K562 (cell line): ENCODE data around the gene PIN1. TPM values are rescaled to one million over a fixed set of nuclear protein-coding genes. Genes with fewer than 3 reads are reported as not detected.

ENCODE experiments used
- ATAC-seq: fragments of 200-7000 bp; cut with Tn5 transposase; 3 replicates; pipeline ENCODE4 v1.9.1; 2020; ENCODE audit warnings: moderate library complexity
- BruUV-seq: library from RNA; stranded (reverse); fragments of 400-500 nt; replicated peaks from 2 replicates; lab custom pipeline; 2021; lab: Mats Ljungman, UMichigan
- CTCF ChIA-PET: fragments of 300-600 bp; formaldehyde crosslinking; extraction: SDS; loops from one replicate; lab custom pipeline; 2021; ENCODE audit warnings: low intra/inter-chr PET ratio; lab: Yijun Ruan, JAX
- POLR2A ChIA-PET: fragments of 300-600, 350-650 bp; sonication (Branson Sonifier 250); formaldehyde crosslinking; extraction: SDS; loops from one replicate; lab custom pipeline; 2021; ENCODE audit warnings: antibody characterized with exemption, inconsistent platforms; lab: Yijun Ruan, JAX
- DNase-seq, 4 experiments: peaks; one replicate each; pipeline versions ENCODE4 v3.0.0 to v3.0.0-alpha.2; 2011 to 2018; ENCODE audit warnings: low spot score in 3 of 4, mixed read lengths in 3 of 4; ENCODE audit errors: extremely low read depth in 1 of 4
- FAIRE-seq: peaks from 2 replicates; lab custom pipeline; 2011; peaks lifted over from hg19 to GRCh38; lab: Jason Lieb, UNC
- H2AFZ ChIP-seq: 2 replicates; pipeline ENCODE4 v1.6.0; 2011; ENCODE audit warnings: low read depth, low read length, control low read depth, inconsistent platforms
- H3K27ac ChIP-seq: fragments of 200-600 bp; 3 replicates; pipeline ENCODE4 v1.8.0; 2011; ENCODE audit warnings: low read depth, mild to moderate bottlenecking, control low read depth, inconsistent platforms, low read length, moderate library complexity, mixed read lengths; ENCODE audit errors: extremely low read depth
- H3K27me3 ChIP-seq, 2 experiments: fragments of 300-600 bp in 1 of 2; 2 replicates in 1 of 2; 3 replicates in 1 of 2; pipeline versions ENCODE4 v1.6.0 to v1.8.0; 2011; ENCODE audit warnings: inconsistent platforms in 2 of 2, low read length in 2 of 2, mild to moderate bottlenecking in 1 of 2, mixed read lengths in 1 of 2, moderate library complexity in 1 of 2; ENCODE audit not compliant: control insufficient read depth in 2 of 2, insufficient read depth in 2 of 2
- H3K36me3 ChIP-seq: fragments of 300-600 bp; 3 replicates; pipeline ENCODE4 v1.8.0; 2011; ENCODE audit warnings: mild to moderate bottlenecking, low read length, inconsistent platforms; ENCODE audit not compliant: control insufficient read depth, insufficient read depth
- H3K4me1 ChIP-seq, 2 experiments: fragments of 200-600 bp in 1 of 2; replicated peaks in 1 of 2; 2 replicates in 1 of 2; 3 replicates in 1 of 2; pipeline versions ENCODE4 v1.5.1 to v1.8.0; 2011; ENCODE audit warnings: inconsistent platforms in 2 of 2, low read length in 2 of 2, mild to moderate bottlenecking in 1 of 2, mixed read lengths in 1 of 2, moderate library complexity in 1 of 2; ENCODE audit not compliant: control insufficient read depth in 2 of 2, insufficient read depth in 2 of 2
- H3K4me2 ChIP-seq: 2 replicates; pipeline ENCODE4 v1.6.1; 2011; ENCODE audit warnings: low read length, control low read depth, inconsistent platforms, mixed read lengths; ENCODE audit not compliant: insufficient read depth
- H3K4me3 ChIP-seq: fragments of 200-600 bp; sonication (generic), shearing (Covaris generic); 2 replicates; pipeline ENCODE4 v1.5.1; 2016; ENCODE audit warnings: control low read depth, inconsistent platforms
- H3K79me2 ChIP-seq: fragments of 200-600 bp; 3 replicates; pipeline ENCODE4 v1.8.0; 2011; ENCODE audit warnings: low read length, inconsistent platforms; ENCODE audit not compliant: control insufficient read depth, insufficient read depth
- H3K9ac ChIP-seq, 2 experiments: 2 replicates each; pipeline versions ENCODE4 v1.6.0 to v1.6.1; 2011; ENCODE audit warnings: low read depth in 2 of 2, low read length in 2 of 2, control low read depth in 1 of 2, inconsistent platforms in 1 of 2, mild to moderate bottlenecking in 1 of 2, mixed read lengths in 1 of 2; ENCODE audit not compliant: insufficient read depth in 1 of 2
- H3K9me1 ChIP-seq: one replicate; pipeline ENCODE4 v1.6.0; 2011; ENCODE audit warnings: inconsistent platforms, mild to moderate bottlenecking, low read length, moderate library complexity; ENCODE audit not compliant: control insufficient read depth, insufficient read depth
- H3K9me3 ChIP-seq: replicated peaks from 2 replicates; pipeline ENCODE4 v1.5.1; 2011; ENCODE audit warnings: low read depth, low read length, inconsistent platforms; ENCODE audit not compliant: control insufficient read depth, insufficient read depth
- H4K20me1 ChIP-seq: replicated peaks from 2 replicates; pipeline ENCODE4 v1.6.1; 2011; ENCODE audit warnings: low read length, inconsistent platforms, mixed read lengths; ENCODE audit not compliant: control insufficient read depth, insufficient read depth
- CBX2 ChIP-seq: fragments of 200-600 bp; sonication (generic); IDR thresholded peaks from one replicate; pipeline ENCODE4 v1.6.1; 2012; ENCODE audit warnings: mild to moderate bottlenecking, low read length, inconsistent platforms; ENCODE audit not compliant: insufficient read depth, poor library complexity, severe bottlenecking
- CREM ChIP-seq: IDR thresholded peaks from 2 replicates; pipeline ENCODE4 v1.6.1; 2014; ENCODE audit warnings: antibody characterized with exemption, low read depth
- CTBP1 ChIP-seq: fragments of 450-650 bp; IDR thresholded peaks from 2 replicates; pipeline ENCODE4 v1.6.1; 2016; ENCODE audit warnings: borderline replicate concordance
- CUX1 ChIP-seq: fragments of 200-800 bp; sonication (Bioruptor generic); IDR thresholded peaks from 2 replicates; pipeline ENCODE4 v1.6.1; 2016; ENCODE audit warnings: missing genetic modification characterization, missing compliant biosample characterization
- GTF2E2 ChIP-seq: fragments of 200-800 bp; sonication (Bioruptor generic); IDR thresholded peaks from 2 replicates; pipeline ENCODE4 v1.6.1; 2016; ENCODE audit warnings: missing genetic modification characterization, missing compliant biosample characterization
- JUND ChIP-seq, 2 experiments: IDR thresholded peaks; 2 replicates in 1 of 2; 3 replicates in 1 of 2; pipeline ENCODE4 v1.6.1; 2011; ENCODE audit warnings: borderline replicate concordance in 2 of 2, low read depth in 2 of 2, low read length in 2 of 2, improper control_type of control experiment in 1 of 2, missing biosample characterization in 1 of 2, missing genetic modification characterization in 1 of 2, missing genetic modification reagents in 1 of 2
- PPARD ChIP-seq: fragments of 250-450 bp; sonication (Bioruptor Pico); IDR thresholded peaks from 2 replicates; pipeline ENCODE4 v1.8.0; 2022; ENCODE audit warnings: inconsistent platforms, mild to moderate bottlenecking, moderate library complexity
- RBFOX2 ChIP-seq: fragments of 200-400 bp; formaldehyde crosslinking; IDR thresholded peaks from 2 replicates; pipeline ENCODE4 v1.6.1; 2017; ENCODE audit warnings: low read depth, mild to moderate bottlenecking, low read length, moderate library complexity
- RHOXF2B ChIP-seq: fragments of 250-450 bp; sonication (Bioruptor Pico); conservative IDR thresholded peaks from 2 replicates; pipeline ENCODE4 v1.5.1; 2021
- SMARCA4 ChIP-seq: fragments of 450-650 bp; IDR thresholded peaks from 2 replicates; pipeline ENCODE4 v1.6.1; 2016
- ZNF586 ChIP-seq: fragments of 450-650 bp; formaldehyde crosslinking; conservative IDR thresholded peaks from 2 replicates; pipeline ENCODE4 v1.4.0; 2020; ENCODE audit warnings: mild to moderate bottlenecking, moderate library complexity
- WGBS: fragments of 100-300 bp; shearing (Covaris generic); methylation state at CpG from one replicate; pipeline ENCODE4 v1.1.6; 2016; ENCODE audit warnings: low coverage, mixed read lengths; ENCODE audit not compliant: insufficient coverage; ENCODE audit errors: missing lambda C conversion rate; 5-methylcytosine and 5-hydroxymethylcytosine counted together
- in situ Hi-C: fragments of 300-500 bp; cut with MboI; formaldehyde crosslinking; loops from 4 replicates; pipeline ENCODE4 v1.15.0; 2018; ENCODE audit warnings: inconsistent platforms, mixed read lengths
- intact Hi-C: fragments of 100-400 bp; cut with micrococcal nuclease; formaldehyde crosslinking; loops from 2 replicates; pipeline ENCODE4 v1.14.2; 2022
- polyA plus RNA-seq, 8 experiments: library from polyadenylated mRNA; depleted of rRNA in 4 of 8; stranded (reverse) in 5 of 8; unstranded in 3 of 8; fragments of >200 nt; fragmentation: Nextera tagmentation in 2 of 8; fragmentation: Illumina TruSeq in 1 of 8; extraction: Ambion mirVana in 2 of 8; extraction: Trizol in 1 of 8; gene quantifications; 2 replicates each; pipeline versions ENCODE4 v1.2.1 to v1.2.3, GENCODE V29; 2011 to 2014; ENCODE audit warnings: inconsistent platforms in 1 of 8, missing spikeins in 1 of 8
- total RNA-seq, 7 experiments: library from RNA; depleted of rRNA in 6 of 7; stranded (reverse); fragments of >200 nt in 6 of 7; fragmentation: Illumina TruSeq in 2 of 7; extraction: Trizol in 2 of 7; gene quantifications; 2 replicates each; pipeline versions ENCODE4 v1.2.1 to v1.2.3, GENCODE V29; 2011 to 2021; ENCODE audit warnings: low replicate concordance in 1 of 7
- TF ChIP-seq, protein P1 (sequence below), 2 experiments: fragments of 200-800 bp in 1 of 2; sonication (Bioruptor generic) in 1 of 2; sonication (generic) in 1 of 2; formaldehyde crosslinking in 1 of 2; IDR thresholded peaks in 1 of 2; conservative IDR thresholded peaks in 1 of 2; 2 replicates each; pipeline versions ENCODE4 v1.5.0 to v1.6.1; 2016 to 2020; ENCODE audit warnings: missing compliant biosample characterization in 1 of 2, missing genetic modification characterization in 1 of 2, missing genetic modification reagents in 1 of 2

PIN1 gene
- total and polyA plus RNA-seq, 9 of the 15 experiments (the other 6 are each of a cell fraction or from before 2014, with no cell fraction given): 1.6 to 178 (median 42.5) TPM

- TF ChIP-seq, protein P1, sequence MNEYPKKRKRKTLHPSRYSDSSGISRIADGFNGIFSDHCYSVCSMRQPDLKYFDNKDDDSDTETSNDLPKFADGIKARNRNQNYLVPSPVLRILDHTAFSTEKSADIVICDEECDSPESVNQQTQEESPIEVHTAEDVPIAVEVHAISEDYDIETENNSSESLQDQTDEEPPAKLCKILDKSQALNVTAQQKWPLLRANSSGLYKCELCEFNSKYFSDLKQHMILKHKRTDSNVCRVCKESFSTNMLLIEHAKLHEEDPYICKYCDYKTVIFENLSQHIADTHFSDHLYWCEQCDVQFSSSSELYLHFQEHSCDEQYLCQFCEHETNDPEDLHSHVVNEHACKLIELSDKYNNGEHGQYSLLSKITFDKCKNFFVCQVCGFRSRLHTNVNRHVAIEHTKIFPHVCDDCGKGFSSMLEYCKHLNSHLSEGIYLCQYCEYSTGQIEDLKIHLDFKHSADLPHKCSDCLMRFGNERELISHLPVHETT (CRISPR knock-in tag; conservative IDR thresholded peaks at IDR 0.05 in 1 of 2, IDR thresholded peaks at IDR 0.05 in 1 of 2): no peak
- TF ChIP-seq CBX2: no peak
- TF ChIP-seq ZNF586 (CRISPR knock-in tag): no peak
- TF ChIP-seq SMARCA4: no peak
- no peak for TF ChIP-seq PPARD
- peak; percentile 99 for TF ChIP-seq RBFOX2
- TF ChIP-seq, all 486 proteins: peak for 105
Measured at GRCh38 chr19:9818734-9819595, 16.2 kb upstream of the PIN1 start, which contains the start of gene FBXL12 (continued).

GRCh38 chr19:9819596-9819909, 15.6 kb upstream of the PIN1 start:
- DNase-seq (peak in 1 of 4 experiments; percentile 91), FAIRE-seq (no peak), ATAC-seq (peak; percentile 91)
- CTCF ChIA-PET: no interaction called here
- Histone ChIP-seq H3K4me2 (peak overlapping the region; percentile 72), H3K4me1 (peaks cover 14 to 19% of the 10 kb centered on the region in 2 experiments; a peak in 4 of 5 replicates), H3K27me3 (no peaks in the 10 kb centered on the region), H3K9me1 (no peaks in the 10 kb centered on the region), H3K36me3 (peaks cover 20% of the 10 kb centered on the region; the same call in 2 of the 3 replicates), H2AFZ (peak overlapping the region; percentile 57; the same call in 1 of the 2 replicates), H3K79me2 (peaks cover 32% of the 10 kb centered on the region), H3K9me3 (peaks cover 13% of the 10 kb centered on the region), H3K4me3 (0 out of 2 replicates have a peak overlapping the region, but pooled peaks have one; percentile 5), H3K27ac (peak overlapping the region; percentile 52; the same call in 1 of the 3 replicates), H3K9ac (no peak overlapping the region), H4K20me1 (0 out of 2 replicates have a peak, but pooled peaks cover 4% of the 10 kb centered on the region)
- POLR2A ChIA-PET: interaction anchor here (0.6 to 1.0 kb wide), 4 partner anchors 7 to 212 kb away, joined by 3 to 8 read pairs (median 4); no protein-coding TSS in a partner anchor
- intact Hi-C loops: no loop called here
- in situ Hi-C loops: no loop called here
- BruUV-seq: no TSS peak
- under 1% methylated on average over 18 of the region's 21 CpGs for WGBS
- TF ChIP-seq GTF2E2 (tag) (no peak), RHOXF2B (CRISPR knock-in tag) (no peak), CREM (peak; percentile 69), CUX1 (CRISPR knock-in tag) (no peak), JUND (IDR thresholded peaks at IDR 0.05; ENCODE audit: borderline replicate concordance, low read depth, low read length) (0 out of 2 replicates have a peak, but pooled peaks have one; percentile 22), JUND (tag; IDR thresholded peaks at IDR 0.05; ENCODE audit: borderline replicate concordance, low read depth, low read length) (no peak), CTBP1 (peak; percentile 93)
